ENCODE data around the gene MYO5B. TPM values are rescaled to one million over a fixed set of nuclear protein-coding genes. Genes with fewer than 3 reads are reported as not detected.
A peak's percentile ranks its signal among the peaks of the same experiment; 100 is the strongest.
"Not testable (repeated sequence)": the region's sequence is repeated elsewhere in the genome, so short reads cannot be mapped to it uniquely, and the experiment has no call there.

The MYO5B gene
- total RNA-seq, result under 1 TPM; 0.05 to 0.60 (median 0.35) TPM

DNA sequence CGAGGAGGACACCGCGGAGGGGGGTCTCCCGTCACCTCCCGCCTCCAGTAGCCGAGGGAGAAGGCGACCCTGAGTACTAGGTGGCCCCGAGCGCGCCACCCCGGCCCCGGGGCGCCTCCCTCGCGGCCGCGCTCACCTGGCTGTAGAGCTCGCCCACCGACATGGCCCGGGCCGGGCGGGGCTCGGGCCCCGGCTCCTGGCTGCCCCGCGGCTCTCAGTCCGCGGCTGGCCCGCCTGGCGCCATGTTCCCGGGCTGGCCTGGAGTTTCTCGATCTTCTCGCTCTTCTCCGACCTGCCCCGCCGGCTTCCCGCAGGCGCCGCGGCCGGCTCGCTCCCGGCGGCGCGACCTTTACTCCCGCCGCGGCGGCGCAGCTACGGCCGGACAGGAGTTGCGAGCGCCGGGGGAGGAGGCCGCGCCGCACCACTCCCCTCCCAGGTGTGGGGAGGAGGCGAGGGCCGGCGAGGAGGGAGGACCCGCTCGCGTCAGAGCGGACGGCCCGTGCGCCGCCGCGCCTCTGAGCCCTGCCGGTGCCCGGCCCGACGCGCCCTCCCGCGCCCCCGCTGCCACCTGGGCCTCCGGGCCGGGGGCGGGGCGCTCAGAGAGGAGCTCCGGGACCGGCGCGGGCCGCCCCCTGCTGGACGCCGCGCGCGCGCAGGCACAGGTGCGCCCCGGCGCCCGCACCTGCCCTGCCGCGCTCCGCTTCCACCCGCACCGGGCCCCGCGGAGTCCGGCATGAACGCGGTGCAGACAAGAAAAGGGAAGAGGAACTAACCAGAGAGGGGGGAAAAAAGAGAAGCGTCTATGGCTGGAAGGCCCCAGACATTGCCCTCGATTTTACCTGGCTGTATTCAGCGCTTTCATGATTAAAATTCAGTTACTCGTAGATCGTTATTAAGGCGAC lies at the start of gene MYO5B:
MYO5B (minus strand) TSS at position 517 of the 902 bp plus-strand sequence; CDS start at position 163, 354 bp downstream.
- ATAC-seq (peak; percentile 78 to 81), DNase-seq (no peak)
- peak within 1 kb of the TSS; percentile 44 to 61 (median 50) for H3K4me3 ChIP-seq
- peaks cover 0 to 6% of the 10 kb centered on the region in 2 donors for H3K4me1 ChIP-seq
- in situ Hi-C loops (cut with MboI; ENCODE audit: low sequenced_read_pairs in 4 of 4), result loop anchor here in 2 of 4 donors (10.0 to 25.0 kb wide), 2 partner anchors 180 to 183 kb away; no protein-coding TSS in a partner anchor
- TF ChIP-seq, protein P1, sequence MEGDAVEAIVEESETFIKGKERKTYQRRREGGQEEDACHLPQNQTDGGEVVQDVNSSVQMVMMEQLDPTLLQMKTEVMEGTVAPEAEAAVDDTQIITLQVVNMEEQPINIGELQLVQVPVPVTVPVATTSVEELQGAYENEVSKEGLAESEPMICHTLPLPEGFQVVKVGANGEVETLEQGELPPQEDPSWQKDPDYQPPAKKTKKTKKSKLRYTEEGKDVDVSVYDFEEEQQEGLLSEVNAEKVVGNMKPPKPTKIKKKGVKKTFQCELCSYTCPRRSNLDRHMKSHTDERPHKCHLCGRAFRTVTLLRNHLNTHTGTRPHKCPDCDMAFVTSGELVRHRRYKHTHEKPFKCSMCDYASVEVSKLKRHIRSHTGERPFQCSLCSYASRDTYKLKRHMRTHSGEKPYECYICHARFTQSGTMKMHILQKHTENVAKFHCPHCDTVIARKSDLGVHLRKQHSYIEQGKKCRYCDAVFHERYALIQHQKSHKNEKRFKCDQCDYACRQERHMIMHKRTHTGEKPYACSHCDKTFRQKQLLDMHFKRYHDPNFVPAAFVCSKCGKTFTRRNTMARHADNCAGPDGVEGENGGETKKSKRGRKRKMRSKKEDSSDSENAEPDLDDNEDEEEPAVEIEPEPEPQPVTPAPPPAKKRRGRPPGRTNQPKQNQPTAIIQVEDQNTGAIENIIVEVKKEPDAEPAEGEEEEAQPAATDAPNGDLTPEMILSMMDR (IDR thresholded peaks at IDR 0.05 in 4 of 5, conservative IDR thresholded peaks at IDR 0.05 in 1 of 5), result peak in 4 of 5 experiments; percentile 46 to 72 (median 64)
- no peak for TF ChIP-seq POLR2A (IDR thresholded peaks at IDR 0.05)
- no peak within 1 kb of the TSS for H3K27ac ChIP-seq
- no peaks in the 10 kb centered on the region for H3K36me3 ChIP-seq
- H3K9me3 ChIP-seq, result no peaks in the 10 kb centered on the region
- peaks cover 53 to 64% (median 63%) of the 10 kb centered on the region in 3 donors for H3K27me3 ChIP-seq
- intact Hi-C loops (cut with DNase I; ENCODE audit: low total_unique reads), result loop anchor here (1.0 kb wide), 2 partner anchors 186 to 250 kb away; no protein-coding TSS in a partner anchor

DNA sequence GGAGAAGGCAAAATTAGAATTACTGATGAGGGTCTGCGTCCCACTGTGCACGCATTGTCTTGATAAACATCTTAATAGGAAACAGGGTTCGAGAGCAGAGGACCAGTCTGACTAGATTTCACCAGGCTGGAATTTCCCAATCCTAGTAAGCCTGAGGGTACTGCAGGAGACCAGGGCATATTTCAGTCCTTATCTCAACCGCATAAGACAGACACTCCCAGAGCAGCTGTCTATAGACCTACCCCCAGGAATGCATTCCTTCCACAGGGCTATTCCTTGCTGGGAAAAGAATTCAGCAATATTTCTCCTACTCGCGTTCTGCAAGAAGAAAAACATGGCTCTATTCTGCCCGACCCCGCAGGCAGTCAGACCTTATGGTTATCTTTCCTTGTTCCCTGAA lies 46.8 kb upstream of the MYO5B start:
- in situ Hi-C loops (cut with MboI; ENCODE audit: low sequenced_read_pairs in 4 of 4); DNase-seq; ATAC-seq; H3K27me3 ChIP-seq; H3K9me3 ChIP-seq; H3K4me3 ChIP-seq; H3K4me1 ChIP-seq; intact Hi-C loops (cut with DNase I; ENCODE audit: low total_unique reads); H3K27ac ChIP-seq; H3K36me3 ChIP-seq: not testable (repeated sequence)

DNA sequence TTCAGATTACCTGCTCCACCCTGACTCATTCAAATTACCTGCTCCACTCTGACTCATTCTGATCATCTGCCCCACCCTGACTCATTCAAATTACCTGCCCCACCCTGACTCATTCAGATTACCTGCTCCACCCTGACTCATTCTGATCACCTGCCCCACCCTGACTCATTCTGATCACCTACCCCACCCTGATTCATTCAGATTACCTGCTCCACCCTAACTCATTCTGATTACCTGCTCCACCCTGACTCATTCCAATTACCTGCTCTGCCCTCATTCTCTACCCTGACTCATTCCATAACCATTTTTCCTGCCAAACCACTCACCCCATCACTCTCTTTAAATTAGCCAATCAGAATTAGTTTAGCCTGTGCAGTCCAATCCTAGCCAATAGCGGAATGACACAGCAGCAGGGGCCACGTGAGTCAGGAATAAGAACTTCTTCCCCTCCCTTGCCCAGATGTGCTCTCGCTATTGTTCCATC lies 45.2 kb upstream of the MYO5B start:
- intact Hi-C loops (cut with DNase I; ENCODE audit: low total_unique reads), result no loop called here
- TF ChIP-seq, protein P1 (IDR thresholded peaks at IDR 0.05 in 4 of 5, conservative IDR thresholded peaks at IDR 0.05 in 1 of 5), result no peak
- TF ChIP-seq POLR2A (IDR thresholded peaks at IDR 0.05), result no peak
- Histone ChIP-seq H3K27ac (no peak overlapping the region), H3K36me3 (no peaks in the 10 kb centered on the region), H3K4me1 (no peaks in the 10 kb centered on the region), H3K4me3 (no peak overlapping the region), H3K9me3 (no peaks in the 10 kb centered on the region), H3K27me3 (no peaks in the 10 kb centered on the region)
- DNase-seq (no peak), ATAC-seq (no peak)
- in situ Hi-C loops (cut with MboI; ENCODE audit: low sequenced_read_pairs in 4 of 4), result no loop called here

DNA sequence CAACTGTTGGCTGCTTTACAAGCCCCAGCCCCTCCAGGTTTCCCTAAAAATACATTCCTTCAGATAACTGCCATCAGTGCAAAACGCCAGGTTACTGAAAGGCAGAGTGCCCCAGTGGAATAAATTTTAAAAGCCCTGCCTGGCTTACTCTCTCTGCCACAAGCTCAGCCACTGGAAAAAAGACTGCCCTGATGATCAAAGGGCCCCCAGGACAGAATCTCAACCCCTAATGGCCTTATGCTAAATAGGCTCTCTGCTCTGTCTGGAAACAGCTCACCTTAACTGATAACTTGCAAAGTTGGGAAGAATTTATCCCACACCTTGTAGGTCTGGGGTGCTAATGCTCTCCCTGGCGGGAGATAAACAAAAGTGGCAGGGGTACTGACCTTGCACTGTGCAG lies 37.5 kb upstream of the MYO5B start:
- intact Hi-C loops (cut with DNase I; ENCODE audit: low total_unique reads), result no loop called here

DNA sequence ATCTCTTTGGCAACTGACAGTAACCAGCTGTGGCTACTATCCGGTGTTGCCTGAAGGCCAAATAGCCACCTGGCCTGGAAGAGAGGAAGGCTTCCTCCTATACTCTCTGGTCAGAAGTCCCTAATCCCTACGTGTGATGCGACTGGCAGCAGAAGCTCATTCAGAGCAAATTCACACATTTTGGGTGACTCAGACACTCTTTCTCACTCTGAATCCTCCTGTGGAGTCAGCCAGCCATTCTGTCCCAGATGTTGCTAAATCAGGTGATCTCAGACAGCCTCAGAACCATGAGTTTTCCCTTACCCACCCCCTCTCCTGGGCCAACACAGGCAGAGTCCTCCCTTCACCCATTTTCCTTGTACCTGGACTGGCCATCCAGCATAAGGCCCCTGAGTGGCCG lies 36.7 kb upstream of the MYO5B start:
- no peak overlapping the region for H3K27ac ChIP-seq
- ATAC-seq, result no peak
- in situ Hi-C loops (cut with MboI; ENCODE audit: low sequenced_read_pairs in 4 of 4) (no loop called here), intact Hi-C loops (cut with DNase I; ENCODE audit: low total_unique reads) (no loop called here)
- H3K27me3 ChIP-seq, result no peaks in the 10 kb centered on the region
- H3K36me3 ChIP-seq, result no peaks in the 10 kb centered on the region
- TF ChIP-seq, protein P1 (IDR thresholded peaks at IDR 0.05 in 4 of 5, conservative IDR thresholded peaks at IDR 0.05 in 1 of 5), result no peak
- no peak for TF ChIP-seq POLR2A (IDR thresholded peaks at IDR 0.05)
- H3K4me1 ChIP-seq, result no peaks in the 10 kb centered on the region
- H3K4me3 ChIP-seq, result no peak overlapping the region
- no peaks in the 10 kb centered on the region for H3K9me3 ChIP-seq
- DNase-seq, result no peak

More for the DNA sequence above, 37.5 kb upstream of the MYO5B start:
- Histone ChIP-seq H3K4me1 (no peaks in the 10 kb centered on the region), H3K36me3 (no peaks in the 10 kb centered on the region), H3K27ac (no peak overlapping the region), H3K4me3 (no peak overlapping the region), H3K9me3 (no peaks in the 10 kb centered on the region), H3K27me3 (no peaks in the 10 kb centered on the region)
- in situ Hi-C loops (cut with MboI; ENCODE audit: low sequenced_read_pairs in 4 of 4), result no loop called here
- ATAC-seq (no peak), DNase-seq (no peak)
- TF ChIP-seq, protein P1 (IDR thresholded peaks at IDR 0.05 in 4 of 5, conservative IDR thresholded peaks at IDR 0.05 in 1 of 5), result no peak
- no peak for TF ChIP-seq POLR2A (IDR thresholded peaks at IDR 0.05)

DNA sequence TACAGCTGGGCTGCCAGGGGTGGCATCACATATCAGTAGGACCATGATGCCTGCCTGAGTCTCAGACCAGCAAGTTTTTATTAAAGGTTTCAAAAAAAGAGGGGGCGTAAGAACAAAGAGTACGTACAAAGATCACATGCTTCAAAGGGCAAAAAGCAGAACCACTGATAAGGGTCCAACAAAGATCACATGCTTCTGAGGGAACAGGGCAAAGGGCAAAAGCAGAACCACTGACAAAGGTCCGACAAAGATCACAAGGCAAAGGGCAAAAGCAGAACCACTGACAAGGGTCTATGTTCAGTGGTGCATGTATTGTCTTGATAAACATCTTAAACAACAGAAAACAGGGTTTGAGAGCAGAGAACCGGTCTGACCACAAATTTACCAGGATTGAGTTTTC lies 25.3 kb upstream of the MYO5B start:
- H3K27ac ChIP-seq; H3K9me3 ChIP-seq; intact Hi-C loops (cut with DNase I; ENCODE audit: low total_unique reads); ATAC-seq; in situ Hi-C loops (cut with MboI; ENCODE audit: low sequenced_read_pairs in 4 of 4); H3K4me3 ChIP-seq; H3K27me3 ChIP-seq; H3K36me3 ChIP-seq; DNase-seq; H3K4me1 ChIP-seq: not testable (repeated sequence)
